TTC549 (cell line): Measurements from ENCODE around the gene FOXD4.
"Not testable (repeated sequence)": the region's sequence is repeated elsewhere in the genome, so short reads cannot be mapped to it uniquely, and the experiment has no call there.

Experiments
- FAIRE-seq: peaks from 2 replicates; lab custom pipeline; 2012; peaks lifted over from hg19 to GRCh38; lab: Jason Lieb, UNC

Gene FOXD4

GRCh38 chr9:93909-94308, 24.3 kb downstream of the FOXD4 start:
- FAIRE-seq = not testable (repeated sequence)

GRCh38 chr9:90851-91250, 27.4 kb downstream of the FOXD4 start:
- FAIRE-seq = not testable (repeated sequence)

GRCh38 chr9:88396-89037, 29.7 kb downstream of the FOXD4 start:
- not testable (repeated sequence) for FAIRE-seq

- not testable (repeated sequence) for FAIRE-seq
These were observed 30.4 kb downstream of the FOXD4 start for GRCh38 chr9:87860-88259.

GRCh38 chr9:87105-87504, 31.1 kb downstream of the FOXD4 start:
- FAIRE-seq = not testable (repeated sequence)

GRCh38 chr9:86697-87096, 31.5 kb downstream of the FOXD4 start:
- FAIRE-seq = not testable (repeated sequence)

GRCh38 chr9:82932-83689, 35.1 kb downstream of the FOXD4 start:
- FAIRE-seq = not testable (repeated sequence)

- not testable (repeated sequence) for FAIRE-seq
These were observed 39.9 kb downstream of the FOXD4 start for GRCh38 chr9:78333-78732.

GRCh38 chr9:76389-76788, 41.8 kb downstream of the FOXD4 start:
- FAIRE-seq = not testable (repeated sequence)

- FAIRE-seq = not testable (repeated sequence)
These were observed 44.2 kb downstream of the FOXD4 start for GRCh38 chr9:73900-74525.

- not testable (repeated sequence) for FAIRE-seq
These were observed 44.9 kb downstream of the FOXD4 start for GRCh38 chr9:73076-73899.
